Measurements from ENCODE around the gene CRIM1. TPM values are rescaled to one million over a fixed set of nuclear protein-coding genes. Genes with fewer than 3 reads are reported as not detected.

CRIM1 gene
- polyA plus RNA-seq, 2 of the 4 experiments (the other 2 are of a cell fraction): 127 to 208 TPM

DNA sequence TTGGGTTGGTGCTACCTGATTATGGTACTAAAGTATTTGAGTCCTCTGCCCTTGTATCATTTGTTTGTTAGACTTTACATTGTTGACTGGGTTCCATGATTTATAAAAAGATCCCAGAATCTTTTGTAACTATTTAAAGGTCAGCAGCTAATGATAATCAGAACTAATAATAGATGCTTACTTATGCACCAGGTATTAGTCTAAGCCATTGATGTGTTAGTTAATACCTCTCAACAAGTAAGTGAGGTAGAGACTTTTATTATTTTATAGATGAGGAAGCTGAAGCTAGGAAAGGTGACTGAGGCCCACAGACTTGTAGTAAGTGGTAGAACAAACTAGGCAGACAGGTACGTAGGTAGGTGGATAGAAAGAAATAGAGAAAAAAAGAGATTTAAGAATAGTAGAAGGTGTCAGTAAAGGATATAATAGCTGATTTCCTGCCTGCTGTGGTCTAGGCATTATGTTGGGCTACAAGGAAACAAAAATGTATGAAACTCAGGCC is 68.1 kb downstream of the CRIM1 start:
- peaks cover 93% of the 10 kb centered on the region for H3K4me1 ChIP-seq
- 98% methylated on average over 1 of the region's 1 CpG for WGBS (ENCODE audit: missing lambda C conversion rate)
- TF ChIP-seq RCOR1 (IDR thresholded peaks at IDR 0.05; ENCODE audit: low read depth, low read length) (no peak), CBX2 (IDR thresholded peaks at IDR 0.05; ENCODE audit: borderline replicate concordance, low read depth) (no peak), ZNF302 (CRISPR knock-in tag; IDR thresholded peaks at IDR 0.05) (no peak), CHD4 (IDR thresholded peaks at IDR 0.05; ENCODE audit: borderline replicate concordance) (no peak), KDM1A (IDR thresholded peaks at IDR 0.05; ENCODE audit: low read depth) (no peak), ZC3H11A (IDR thresholded peaks at IDR 0.05) (no peak), POLR2A (IDR thresholded peaks at IDR 0.05; ENCODE audit: low read length) (no peak), RAD21 (conservative IDR thresholded peaks at IDR 0.05 in 1 of 2, IDR thresholded peaks at IDR 0.05 in 1 of 2) (no peak), KDM5A (IDR thresholded peaks at IDR 0.05) (no peak), MAZ (IDR thresholded peaks at IDR 0.05; ENCODE audit: borderline replicate concordance, low read depth, low read length) (no peak), RNF2 (IDR thresholded peaks at IDR 0.05; ENCODE audit: borderline replicate concordance, low read depth) (no peak)
- TF ChIP-seq, protein P1, sequence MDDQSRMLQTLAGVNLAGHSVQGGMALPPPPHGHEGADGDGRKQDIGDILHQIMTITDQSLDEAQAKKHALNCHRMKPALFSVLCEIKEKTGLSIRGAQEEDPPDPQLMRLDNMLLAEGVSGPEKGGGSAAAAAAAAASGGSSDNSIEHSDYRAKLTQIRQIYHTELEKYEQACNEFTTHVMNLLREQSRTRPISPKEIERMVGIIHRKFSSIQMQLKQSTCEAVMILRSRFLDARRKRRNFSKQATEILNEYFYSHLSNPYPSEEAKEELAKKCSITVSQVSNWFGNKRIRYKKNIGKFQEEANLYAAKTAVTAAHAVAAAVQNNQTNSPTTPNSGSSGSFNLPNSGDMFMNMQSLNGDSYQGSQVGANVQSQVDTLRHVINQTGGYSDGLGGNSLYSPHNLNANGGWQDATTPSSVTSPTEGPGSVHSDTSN (IDR thresholded peaks at IDR 0.05): no peak
- TF ChIP-seq, protein P2, sequence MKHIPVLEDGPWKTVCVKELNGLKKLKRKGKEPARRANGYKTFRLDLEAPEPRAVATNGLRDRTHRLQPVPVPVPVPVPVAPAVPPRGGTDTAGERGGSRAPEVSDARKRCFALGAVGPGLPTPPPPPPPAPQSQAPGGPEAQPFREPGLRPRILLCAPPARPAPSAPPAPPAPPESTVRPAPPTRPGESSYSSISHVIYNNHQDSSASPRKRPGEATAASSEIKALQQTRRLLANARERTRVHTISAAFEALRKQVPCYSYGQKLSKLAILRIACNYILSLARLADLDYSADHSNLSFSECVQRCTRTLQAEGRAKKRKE (CRISPR knock-in tag; IDR thresholded peaks at IDR 0.05; ENCODE audit: low read depth): no peak
- no peak for ATAC-seq
- H3K27ac ChIP-seq: no peak overlapping the region
- FAIRE-seq: no peak
- H3K4me2 ChIP-seq: no peak overlapping the region
- no peak for DNase-seq (ENCODE audit: low read depth in 1 of 2, low spot score in 1 of 2)
- no peaks in the 10 kb centered on the region for H3K9me3 ChIP-seq
- ChIA-PET POLR2A (no interaction called here), CTCF (interaction anchor here (0.8 to 2.4 kb wide), 8 partner anchors 9 to 66 kb away, joined by 3 to 18 read pairs (median 3); no protein-coding TSS in a partner anchor)
- no peak overlapping the region for H3K4me3 ChIP-seq

DNA sequence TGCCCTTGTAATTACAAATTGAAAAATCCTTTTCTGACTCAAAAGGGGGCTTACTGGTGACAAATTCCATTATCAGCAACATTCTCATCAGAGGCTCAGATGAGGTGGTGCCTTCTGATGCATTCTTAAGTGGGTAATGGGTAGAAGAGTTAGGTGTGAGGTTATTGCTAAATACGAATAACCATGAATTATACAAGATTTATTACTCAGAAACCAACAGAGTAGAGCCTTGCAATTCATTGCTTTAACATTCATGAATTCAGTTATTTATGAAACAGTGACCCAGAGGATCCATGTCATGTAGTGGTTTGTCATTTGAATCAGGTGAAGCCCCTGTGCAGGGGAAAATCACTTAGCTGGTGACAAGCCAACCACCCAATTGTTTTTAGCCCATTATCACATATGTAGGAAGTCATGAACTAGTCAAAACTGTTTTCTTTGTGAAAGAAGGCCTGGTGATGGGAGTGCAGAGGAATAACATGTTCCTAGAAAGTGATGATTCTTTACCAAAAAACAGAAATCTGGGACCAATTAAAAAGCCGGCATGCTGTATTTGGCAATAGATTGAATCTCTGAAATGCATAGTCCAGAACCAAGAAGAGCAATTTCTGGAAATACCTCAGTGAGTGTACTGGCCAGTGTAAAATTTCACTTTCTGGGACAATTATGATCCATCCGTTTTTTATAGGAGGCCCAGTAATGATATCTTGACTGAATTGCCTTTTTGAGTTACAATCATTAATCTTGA is 70.2 kb downstream of the CRIM1 start:
- ATAC-seq (no peak), FAIRE-seq (no peak), DNase-seq (ENCODE audit: low read depth in 1 of 2, low spot score in 1 of 2) (no peak)
- TF ChIP-seq KDM1A (IDR thresholded peaks at IDR 0.05; ENCODE audit: low read depth) (no peak), NPAS2 (CRISPR knock-in tag; IDR thresholded peaks at IDR 0.05; ENCODE audit: borderline replicate concordance) (no peak), HOXB13 (CRISPR knock-in tag; IDR thresholded peaks at IDR 0.05; ENCODE audit: low read depth) (no peak), HOXB5 (CRISPR knock-in tag; IDR thresholded peaks at IDR 0.05) (no peak), SREBF2 (IDR thresholded peaks at IDR 0.05) (no peak), CEBPB (IDR thresholded peaks at IDR 0.05) (no peak), FOXS1 (CRISPR knock-in tag; IDR thresholded peaks at IDR 0.05) (no peak), JUNB (IDR thresholded peaks at IDR 0.05) (no peak), PHF8 (IDR thresholded peaks at IDR 0.05; ENCODE audit: borderline replicate concordance, low read depth) (no peak), EHMT2 (IDR thresholded peaks at IDR 0.05; ENCODE audit: low read depth) (no peak)
- TF ChIP-seq, protein P3, sequence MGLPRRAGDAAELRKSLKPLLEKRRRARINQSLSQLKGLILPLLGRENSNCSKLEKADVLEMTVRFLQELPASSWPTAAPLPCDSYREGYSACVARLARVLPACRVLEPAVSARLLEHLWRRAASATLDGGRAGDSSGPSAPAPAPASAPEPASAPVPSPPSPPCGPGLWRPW (IDR thresholded peaks at IDR 0.05): no peak
- no peak overlapping the region for H3K4me3 ChIP-seq
- H3K9me3 ChIP-seq: no peaks in the 10 kb centered on the region
- POLR2A ChIA-PET: no interaction called here
- CTCF ChIA-PET: interaction anchor here (0.6 to 1.3 kb wide), 3 partner anchors 14 to 34 kb away, joined by 3 read pairs; no protein-coding TSS in a partner anchor
- H3K4me1 ChIP-seq: peaks cover 93% of the 10 kb centered on the region
- WGBS (ENCODE audit: missing lambda C conversion rate): 87% methylated on average over 3 of the region's 3 CpGs
- no peak overlapping the region for H3K27ac ChIP-seq
- H3K4me2 ChIP-seq: no peak overlapping the region
